Stimulated activated naive CD8-positive, alpha-beta T cell treated with anti-CD3 and anti-CD28 coated beads, Interleukin-15, Interleukin-2, amounts not matched to agents 100 ng/mL and 50 ng/mL, for 24 hours (primary cell): ENCODE data around the gene DNAH17.

ENCODE experiments used
- H3K27ac Mint-ChIP-seq: one replicate; pipeline ENCODE4 v1.8.0; 2021; ENCODE audit warnings: mild to moderate bottlenecking, mixed read lengths
- H3K27me3 Mint-ChIP-seq: one replicate; pipeline ENCODE4 v1.8.0; 2021; ENCODE audit warnings: mixed read lengths
- H3K36me3 Mint-ChIP-seq: one replicate; pipeline ENCODE4 v1.8.0; 2021; ENCODE audit warnings: low read depth, mixed read lengths
- H3K4me1 Mint-ChIP-seq: one replicate; pipeline ENCODE4 v1.8.0; 2021; ENCODE audit warnings: low read depth, mixed read lengths
- H3K4me3 Mint-ChIP-seq: one replicate; pipeline ENCODE4 v1.8.0; 2021; ENCODE audit warnings: mild to moderate bottlenecking, mixed read lengths
- H3K9me3 Mint-ChIP-seq: one replicate; pipeline ENCODE4 v1.8.0; 2021; ENCODE audit warnings: mixed read lengths

The DNAH17 gene

DNA sequence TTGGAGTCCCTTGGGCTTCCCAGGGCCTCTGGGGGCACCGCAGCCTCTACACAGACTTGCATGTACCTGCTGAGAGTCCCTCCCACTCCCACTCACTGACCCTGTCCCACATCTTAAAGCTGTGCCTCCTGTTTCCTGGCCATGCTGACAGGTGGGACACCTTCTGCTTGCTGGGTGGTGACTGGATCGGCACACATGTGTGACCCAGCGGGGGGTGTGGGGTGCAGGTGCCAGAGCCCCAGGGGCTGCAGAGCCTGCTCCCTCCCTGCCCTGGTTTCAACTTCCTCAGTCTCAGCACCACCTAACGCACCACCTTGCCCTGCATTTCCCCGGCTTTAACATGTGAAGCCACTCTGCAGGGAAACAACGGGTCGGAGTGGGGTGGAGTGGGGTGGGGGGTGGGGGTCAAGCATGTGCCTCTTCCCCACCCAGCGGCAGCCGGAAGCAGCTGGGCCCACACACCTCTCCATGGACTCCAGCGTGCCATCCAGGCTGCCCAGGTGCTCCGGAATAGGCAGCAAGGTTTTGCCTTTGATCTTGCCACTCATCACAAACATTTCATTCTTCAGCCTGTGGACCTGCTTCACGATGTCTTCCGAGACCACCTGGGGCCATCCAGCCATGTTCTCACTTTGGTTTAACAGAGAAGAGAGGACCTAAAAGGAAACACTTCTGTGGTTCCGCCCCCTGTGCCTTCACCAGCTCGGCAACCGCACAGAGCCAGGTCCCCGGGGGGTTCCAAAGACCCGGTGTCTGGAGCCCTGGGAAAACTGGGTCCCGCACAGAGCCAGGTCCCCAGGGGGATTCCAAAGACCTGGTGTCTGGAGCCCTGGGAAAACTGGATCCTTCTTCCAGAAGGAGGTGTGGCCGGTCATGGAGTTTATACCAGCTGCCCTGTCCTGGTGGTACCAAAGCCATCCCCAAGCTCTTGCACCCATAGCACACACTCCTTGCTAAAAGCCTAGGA is 4.7 kb downstream of the DNAH17 start:
- Mint-ChIP-seq H3K4me3 (no peak overlapping the region), H3K27me3 (peaks cover 4% of the 10 kb centered on the region), H3K9me3 (no peaks in the 10 kb centered on the region), H3K4me1 (no peaks in the 10 kb centered on the region), H3K27ac (no peak overlapping the region), H3K36me3 (no peaks in the 10 kb centered on the region)

DNA sequence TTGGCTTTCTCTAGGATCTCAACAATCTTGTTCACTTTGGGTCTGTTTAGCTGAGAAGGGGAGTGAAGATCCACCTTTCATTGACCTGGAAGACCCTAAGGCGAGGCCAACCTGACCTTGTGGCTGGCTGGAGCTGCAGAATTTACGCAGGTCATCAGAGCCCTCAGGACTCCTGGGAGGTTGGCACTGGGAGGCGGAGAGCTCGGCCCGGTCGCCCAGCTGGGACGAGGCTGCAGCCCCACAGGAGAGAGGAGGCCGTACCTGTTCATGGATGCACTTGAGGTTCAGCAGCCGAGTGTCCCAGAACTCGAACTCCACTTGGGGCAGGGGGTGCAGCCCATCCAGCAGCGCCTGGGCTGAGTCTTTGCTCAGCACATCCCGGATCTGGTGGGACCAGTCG is 5.9 kb downstream of the DNAH17 start:
- Mint-ChIP-seq H3K36me3 (no peaks in the 10 kb centered on the region), H3K27ac (no peak overlapping the region), H3K4me3 (no peak overlapping the region), H3K4me1 (no peaks in the 10 kb centered on the region), H3K27me3 (peaks cover 4% of the 10 kb centered on the region), H3K9me3 (no peaks in the 10 kb centered on the region)

DNA sequence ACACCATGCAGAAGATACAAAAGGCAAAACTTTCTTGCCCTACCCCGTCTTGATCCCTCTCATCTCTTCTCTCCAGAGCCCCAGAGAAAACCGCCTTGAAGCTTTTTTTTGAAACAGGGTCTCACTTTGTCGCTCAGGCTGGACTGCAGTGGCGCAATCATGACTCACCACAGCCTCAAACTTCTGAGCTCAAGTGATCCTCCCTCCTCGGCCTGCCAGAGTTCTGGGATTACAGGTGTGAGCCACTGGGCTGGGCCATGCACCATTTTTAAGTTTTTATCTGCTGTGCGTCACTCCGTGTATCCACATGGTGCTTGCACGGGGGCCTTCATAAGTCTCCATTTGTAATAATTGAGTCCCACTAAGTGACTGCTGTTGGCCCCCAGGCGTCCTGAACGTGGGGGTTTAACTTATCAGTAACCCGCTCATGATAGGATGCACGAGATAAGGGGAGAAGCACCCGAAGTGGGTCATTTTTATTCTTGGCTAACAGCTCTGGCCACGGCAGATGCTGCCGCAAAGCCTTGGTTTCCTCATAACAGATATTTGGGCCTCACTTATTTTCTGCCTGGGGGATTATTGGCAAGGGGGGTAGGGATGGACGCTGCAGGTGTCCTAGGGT is 8.6 kb downstream of the DNAH17 start:
- Mint-ChIP-seq H3K9me3 (no peaks in the 10 kb centered on the region), H3K27ac (no peak overlapping the region), H3K27me3 (peaks cover 4% of the 10 kb centered on the region), H3K4me1 (no peaks in the 10 kb centered on the region), H3K4me3 (no peak overlapping the region), H3K36me3 (no peaks in the 10 kb centered on the region)

DNA sequence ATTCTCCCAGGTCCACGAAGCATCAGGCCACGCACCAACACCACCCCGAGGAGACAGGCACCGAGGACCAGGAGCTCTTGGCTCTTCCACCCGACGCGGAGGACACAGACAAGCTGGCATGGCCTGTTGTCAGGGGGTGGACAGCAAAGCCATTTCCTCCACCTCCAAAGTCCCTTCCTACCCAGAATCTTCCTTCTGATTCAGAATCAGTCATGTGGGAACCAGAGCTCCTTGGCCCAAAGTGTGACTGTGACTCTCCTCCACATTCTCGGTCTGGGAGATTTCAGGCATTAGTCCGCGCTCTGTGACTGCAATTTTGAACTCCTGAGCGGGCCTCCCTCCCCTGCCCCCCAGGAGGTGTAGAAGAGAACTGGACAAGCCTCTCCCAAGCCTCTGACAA is 9.2 kb downstream of the DNAH17 start:
- Mint-ChIP-seq H3K4me1 (no peaks in the 10 kb centered on the region), H3K9me3 (no peaks in the 10 kb centered on the region), H3K27ac (no peak overlapping the region), H3K27me3 (peaks cover 9% of the 10 kb centered on the region), H3K36me3 (no peaks in the 10 kb centered on the region), H3K4me3 (no peak overlapping the region)

DNA sequence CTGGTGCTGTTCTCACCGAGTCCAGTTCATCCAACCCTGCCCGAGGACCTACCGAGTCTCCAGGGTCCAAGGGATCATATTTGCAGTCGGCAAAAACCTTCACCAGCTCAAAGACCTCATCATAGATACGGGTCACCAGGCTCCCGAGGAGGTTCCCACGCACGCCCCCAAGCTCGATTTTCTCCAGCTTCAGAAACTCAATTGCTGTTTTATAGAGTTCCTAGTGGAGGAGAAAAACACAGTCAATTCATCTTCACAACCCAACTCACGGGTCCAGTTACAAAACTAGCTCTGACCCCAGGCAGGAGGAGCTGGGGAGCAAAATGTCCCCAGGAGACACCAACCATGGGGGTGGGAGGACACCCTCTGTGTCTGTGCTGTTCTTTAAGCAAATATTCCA is 10.2 kb downstream of the DNAH17 start:
- no peaks in the 10 kb centered on the region for H3K9me3 Mint-ChIP-seq
- peaks cover 9% of the 10 kb centered on the region for H3K27me3 Mint-ChIP-seq
- H3K36me3 Mint-ChIP-seq, result no peaks in the 10 kb centered on the region
- H3K27ac Mint-ChIP-seq, result no peak overlapping the region
- H3K4me3 Mint-ChIP-seq, result no peak overlapping the region
- H3K4me1 Mint-ChIP-seq, result no peaks in the 10 kb centered on the region

DNA sequence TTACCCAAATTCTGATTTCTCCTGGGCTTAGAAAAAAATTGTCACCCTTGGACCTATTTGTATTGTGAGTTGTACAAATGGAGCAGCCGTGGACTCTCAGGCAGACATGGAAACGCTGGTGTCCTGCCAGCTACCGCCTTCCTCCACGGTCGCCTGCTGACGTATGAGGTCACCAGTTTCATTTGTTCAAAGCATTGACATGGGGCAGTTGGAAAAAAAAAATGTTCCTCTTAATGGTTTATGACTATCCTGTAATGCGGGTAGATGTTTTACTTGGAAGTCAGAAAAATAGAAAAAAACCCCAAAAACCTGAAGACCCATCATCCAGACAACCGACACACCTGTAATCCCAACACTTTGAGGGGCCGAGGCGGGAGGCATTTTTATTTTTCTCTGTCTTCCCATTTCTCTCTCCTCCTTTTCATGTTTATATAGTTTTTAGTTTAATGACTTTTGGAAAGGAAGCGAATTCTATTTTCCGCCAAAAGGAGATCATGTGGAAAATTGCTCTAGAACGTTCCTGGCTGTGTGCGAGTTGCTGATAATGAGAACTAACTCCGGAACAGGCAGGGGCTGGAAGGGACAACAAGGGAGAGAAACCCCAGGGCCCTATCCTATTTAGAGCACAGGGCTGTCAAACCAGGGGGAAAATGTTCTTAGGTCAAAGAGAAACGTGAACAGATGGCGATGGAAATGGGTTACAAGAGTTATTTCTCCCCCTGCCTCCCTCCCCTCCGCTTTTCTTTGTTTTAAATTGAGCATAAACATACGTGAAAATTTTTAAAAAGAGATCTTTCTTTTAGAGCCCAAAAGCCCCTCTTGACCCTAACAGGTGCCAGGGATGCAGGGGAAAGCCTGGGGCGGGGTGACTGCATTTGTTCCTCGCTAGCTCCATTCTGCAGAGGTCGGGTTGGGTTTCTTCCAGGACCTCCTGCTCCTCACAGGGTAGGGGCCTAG is 13.7 kb downstream of the DNAH17 start:
- H3K4me1 Mint-ChIP-seq, result no peaks in the 10 kb centered on the region
- H3K27me3 Mint-ChIP-seq, result peaks cover 9% of the 10 kb centered on the region

DNA sequence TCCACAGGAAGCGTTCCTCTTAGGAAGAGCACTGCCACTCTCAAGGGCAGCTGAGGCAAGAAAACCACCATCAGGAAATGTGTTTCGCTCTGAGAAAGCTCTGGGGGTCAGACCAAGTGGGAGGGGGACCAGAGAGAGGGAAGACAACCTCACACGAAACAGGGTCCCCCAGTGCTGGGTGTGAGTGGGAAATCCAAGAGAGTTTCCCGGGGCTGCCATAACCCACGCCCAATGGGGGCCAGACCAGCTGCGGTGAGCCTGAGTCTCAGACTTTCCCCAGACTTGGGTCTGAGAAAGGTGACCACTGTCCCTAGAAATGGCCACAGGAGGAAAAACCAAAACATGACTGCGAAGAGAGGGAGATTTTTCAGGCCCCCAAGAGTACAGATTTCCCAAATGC is 14.5 kb downstream of the DNAH17 start:
- H3K36me3 Mint-ChIP-seq, result no peaks in the 10 kb centered on the region
- no peaks in the 10 kb centered on the region for H3K4me1 Mint-ChIP-seq
- H3K4me3 Mint-ChIP-seq, result no peak overlapping the region

More for the DNA sequence above, 13.7 kb downstream of the DNAH17 start:
- Mint-ChIP-seq H3K4me3 (no peak overlapping the region), H3K27ac (no peak overlapping the region), H3K9me3 (no peaks in the 10 kb centered on the region), H3K36me3 (no peaks in the 10 kb centered on the region)

DNA sequence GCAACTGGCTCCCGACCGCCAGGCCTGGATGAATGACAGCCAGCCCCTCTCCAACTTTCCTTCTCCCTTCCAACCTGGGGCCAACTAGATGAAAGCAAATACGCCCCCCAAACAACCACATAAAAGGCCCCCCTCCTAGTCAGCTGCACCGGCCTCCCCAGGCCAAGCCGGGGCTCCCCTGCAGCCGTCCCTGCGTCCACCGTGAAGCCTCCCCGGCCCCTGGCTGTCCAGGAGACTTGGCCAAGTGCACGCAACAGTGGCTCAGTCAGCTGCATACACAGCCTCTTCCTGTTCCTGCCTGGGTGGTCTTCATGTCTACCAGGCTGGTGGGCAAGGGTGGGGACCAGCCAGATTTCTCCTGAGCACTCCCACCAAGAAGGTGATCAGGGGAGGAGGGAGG is 16.0 kb downstream of the DNAH17 start:
- peaks cover 5% of the 10 kb centered on the region for H3K27me3 Mint-ChIP-seq
- H3K27ac Mint-ChIP-seq, result no peak overlapping the region
- no peaks in the 10 kb centered on the region for H3K36me3 Mint-ChIP-seq
- no peaks in the 10 kb centered on the region for H3K4me1 Mint-ChIP-seq
- H3K9me3 Mint-ChIP-seq, result no peaks in the 10 kb centered on the region
- no peak overlapping the region for H3K4me3 Mint-ChIP-seq

More for the DNA sequence above, 14.5 kb downstream of the DNAH17 start:
- peaks cover 8% of the 10 kb centered on the region for H3K27me3 Mint-ChIP-seq
- H3K27ac Mint-ChIP-seq, result no peak overlapping the region
- no peaks in the 10 kb centered on the region for H3K9me3 Mint-ChIP-seq

DNA sequence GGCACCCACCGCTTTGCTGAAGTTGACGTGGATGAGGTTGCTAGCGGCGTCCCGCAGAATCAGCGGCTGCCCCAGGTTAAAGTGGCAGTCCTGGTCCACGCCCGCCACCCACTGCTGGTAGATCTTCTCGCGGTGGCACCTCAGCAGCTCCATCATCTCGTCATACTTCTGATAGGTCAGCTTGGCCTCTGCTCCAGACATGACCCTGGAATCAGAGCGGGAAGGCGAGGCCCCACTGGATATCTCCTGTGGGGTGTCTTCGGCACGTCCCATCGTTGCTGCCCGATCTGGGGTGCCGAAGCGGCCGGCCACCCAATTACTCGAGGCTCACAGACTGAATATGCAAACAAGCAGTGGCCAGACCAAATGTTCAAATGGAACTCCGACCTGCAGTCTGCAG is 16.5 kb downstream of the DNAH17 start:
- Mint-ChIP-seq H3K36me3 (no peaks in the 10 kb centered on the region), H3K27me3 (peaks cover 5% of the 10 kb centered on the region), H3K4me1 (no peaks in the 10 kb centered on the region), H3K27ac (no peak overlapping the region), H3K9me3 (no peaks in the 10 kb centered on the region), H3K4me3 (no peak overlapping the region)

DNA sequence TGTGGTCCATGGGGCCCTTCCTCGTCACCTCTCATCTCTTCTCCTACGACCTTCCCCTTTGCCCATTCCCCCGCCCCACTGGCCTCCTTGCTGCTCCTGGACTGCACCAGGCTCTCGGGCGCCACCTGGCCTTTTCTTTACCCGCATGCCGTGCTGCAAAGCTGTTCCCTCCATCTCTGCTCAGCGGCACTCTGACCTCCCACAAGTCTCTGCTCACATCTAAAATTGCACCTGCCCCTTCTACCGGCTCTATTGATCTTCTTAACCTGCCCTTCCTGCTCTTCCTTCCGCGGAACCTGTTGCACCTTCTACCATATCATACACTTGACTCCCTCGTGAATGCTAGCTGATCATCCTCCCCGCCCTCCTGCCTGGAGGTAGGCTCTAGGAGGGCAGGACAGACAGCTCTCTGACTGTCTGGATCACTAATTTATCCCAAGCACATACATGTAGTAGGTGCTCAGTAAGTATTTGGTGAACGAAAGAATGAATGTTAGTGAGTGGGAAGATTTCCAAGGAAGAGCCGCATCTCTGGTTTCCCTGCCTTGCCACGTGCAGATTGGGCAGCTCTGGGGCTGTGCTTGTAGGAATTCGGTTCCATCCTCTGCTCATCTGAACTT is 17.3 kb downstream of the DNAH17 start:
- no peak overlapping the region for H3K27ac Mint-ChIP-seq
- no peak overlapping the region for H3K4me3 Mint-ChIP-seq
- no peaks in the 10 kb centered on the region for H3K36me3 Mint-ChIP-seq
- H3K27me3 Mint-ChIP-seq, result peaks cover 5% of the 10 kb centered on the region
- H3K9me3 Mint-ChIP-seq, result no peaks in the 10 kb centered on the region
- H3K4me1 Mint-ChIP-seq, result no peaks in the 10 kb centered on the region

DNA sequence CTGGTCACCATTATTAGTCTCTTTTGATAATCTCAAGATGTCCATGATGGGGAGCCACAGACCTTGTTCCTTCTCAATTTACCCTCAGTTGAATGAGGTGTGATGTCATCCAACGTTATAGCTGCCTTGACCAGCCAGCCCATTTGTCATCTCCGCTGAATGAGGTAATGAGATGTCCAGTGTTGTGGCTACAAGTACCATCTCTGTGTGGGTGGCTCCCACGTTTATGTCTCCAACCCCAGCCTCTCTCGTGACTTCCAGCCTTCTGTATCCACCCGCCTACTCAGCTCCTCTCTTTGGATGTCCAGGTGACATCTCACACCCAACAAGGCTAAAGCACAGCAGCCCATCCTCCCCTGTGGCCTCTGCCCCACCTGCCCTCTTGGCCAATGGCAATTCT is 18.2 kb downstream of the DNAH17 start:
- no peaks in the 10 kb centered on the region for H3K36me3 Mint-ChIP-seq
- H3K4me1 Mint-ChIP-seq, result no peaks in the 10 kb centered on the region
- H3K27ac Mint-ChIP-seq, result no peak overlapping the region
- peaks cover 5% of the 10 kb centered on the region for H3K27me3 Mint-ChIP-seq
- H3K4me3 Mint-ChIP-seq, result no peak overlapping the region
- H3K9me3 Mint-ChIP-seq, result no peaks in the 10 kb centered on the region

DNA sequence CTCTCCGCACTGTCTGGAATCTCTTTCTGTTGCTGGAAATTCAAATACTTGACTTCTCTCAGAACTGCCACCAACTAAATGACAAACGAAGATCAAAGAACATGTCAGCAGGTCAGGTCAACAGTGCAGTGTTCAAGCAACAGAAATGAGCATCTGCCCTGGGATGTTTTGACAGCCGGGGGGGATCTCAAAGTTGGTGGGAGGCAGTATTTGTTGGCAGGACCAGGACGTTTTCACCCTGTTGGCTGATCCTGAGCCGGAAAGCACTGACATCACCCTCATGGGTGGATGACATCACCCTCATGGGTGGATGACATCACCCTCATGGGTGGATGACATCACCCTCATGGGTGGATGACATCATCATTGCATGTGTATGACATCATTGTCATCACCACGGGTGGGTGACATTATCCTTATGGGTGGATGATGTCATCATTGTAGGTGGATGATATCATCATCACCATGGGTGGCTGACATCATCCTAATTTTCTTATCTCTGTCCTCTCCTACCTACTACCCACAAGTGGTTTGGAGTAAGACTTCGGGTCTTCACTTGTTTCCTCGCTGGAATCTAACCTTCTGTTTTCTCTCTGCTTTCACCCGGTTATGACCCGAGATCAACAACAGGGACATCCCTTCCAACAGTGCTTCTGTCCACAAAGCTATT is 18.9 kb downstream of the DNAH17 start:
- Mint-ChIP-seq H3K9me3 (no peaks in the 10 kb centered on the region), H3K36me3 (no peaks in the 10 kb centered on the region), H3K27me3 (peaks cover 3% of the 10 kb centered on the region), H3K4me3 (no peak overlapping the region), H3K27ac (no peak overlapping the region), H3K4me1 (no peaks in the 10 kb centered on the region)

DNA sequence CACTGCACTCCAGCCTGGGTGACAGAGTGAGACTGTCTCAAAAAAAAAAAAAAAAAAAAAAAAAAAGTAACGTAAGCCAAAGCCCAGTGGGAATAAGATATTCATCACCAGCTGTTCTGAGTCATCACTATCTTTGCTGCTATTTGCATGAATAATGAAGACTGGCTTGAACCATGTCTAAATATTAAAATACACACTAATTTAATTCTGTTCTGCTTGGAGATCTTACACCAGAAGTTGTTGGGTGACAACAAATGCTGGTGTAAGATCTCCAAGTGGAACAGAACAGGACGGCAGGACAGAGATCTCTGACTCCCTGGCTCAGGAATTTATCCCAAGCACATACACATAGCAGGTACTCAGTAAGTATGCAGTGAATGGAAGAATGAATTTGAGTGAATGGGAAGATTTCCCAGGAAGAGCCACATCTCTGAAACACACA is 19.6 kb downstream of the DNAH17 start:
- no peaks in the 10 kb centered on the region for H3K9me3 Mint-ChIP-seq

DNA sequence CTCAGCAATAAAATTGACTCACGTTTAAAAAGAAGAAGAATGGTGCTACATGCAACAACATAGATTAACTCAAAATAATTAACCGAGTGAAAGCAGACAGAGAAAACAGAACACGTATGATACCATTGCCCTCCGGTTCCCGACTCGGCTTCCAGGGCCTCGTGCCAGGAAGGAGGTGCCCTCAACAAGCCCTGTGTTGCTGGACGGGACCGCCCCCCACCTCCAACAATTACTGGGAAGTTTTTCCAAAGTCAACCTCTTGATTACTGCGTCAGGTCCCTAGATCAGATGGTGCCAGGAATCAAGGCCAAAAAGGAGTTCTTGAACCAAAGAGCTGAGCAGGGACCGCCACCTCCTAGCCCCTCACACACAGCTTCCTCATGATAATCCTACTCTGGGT is 20.4 kb downstream of the DNAH17 start:
- Mint-ChIP-seq H3K27me3 (no peaks in the 10 kb centered on the region), H3K9me3 (no peaks in the 10 kb centered on the region), H3K4me3 (no peak overlapping the region), H3K27ac (no peak overlapping the region), H3K36me3 (no peaks in the 10 kb centered on the region), H3K4me1 (no peaks in the 10 kb centered on the region)

More for the DNA sequence above, 19.6 kb downstream of the DNAH17 start:
- no peaks in the 10 kb centered on the region for H3K27me3 Mint-ChIP-seq
- H3K36me3 Mint-ChIP-seq, result no peaks in the 10 kb centered on the region
- H3K4me3 Mint-ChIP-seq, result no peak overlapping the region
- H3K27ac Mint-ChIP-seq, result no peak overlapping the region
- no peaks in the 10 kb centered on the region for H3K4me1 Mint-ChIP-seq
